Fibroblast of mammary gland (primary cell): ENCODE measurements around the gene VSIR.

ENCODE experiments used
- DNase-seq: peaks from one replicate; pipeline ENCODE4 v3.0.0-alpha.2; 2010; ENCODE audit warnings: low read depth
- H3K4me3 ChIP-seq: 2 replicates; pipeline ENCODE4 v1.5.1; 2011; ENCODE audit warnings: low read depth, mild to moderate bottlenecking, low read length, moderate library complexity; ENCODE audit not compliant: control insufficient read depth
- TF ChIP-seq, protein P1 (sequence below): conservative IDR thresholded peaks from 2 replicates; pipeline ENCODE4 v1.5.1; 2011; ENCODE audit warnings: low read depth, low read length, inconsistent platforms; ENCODE audit not compliant: control insufficient read depth, insufficient read depth

VSIR gene

DNA sequence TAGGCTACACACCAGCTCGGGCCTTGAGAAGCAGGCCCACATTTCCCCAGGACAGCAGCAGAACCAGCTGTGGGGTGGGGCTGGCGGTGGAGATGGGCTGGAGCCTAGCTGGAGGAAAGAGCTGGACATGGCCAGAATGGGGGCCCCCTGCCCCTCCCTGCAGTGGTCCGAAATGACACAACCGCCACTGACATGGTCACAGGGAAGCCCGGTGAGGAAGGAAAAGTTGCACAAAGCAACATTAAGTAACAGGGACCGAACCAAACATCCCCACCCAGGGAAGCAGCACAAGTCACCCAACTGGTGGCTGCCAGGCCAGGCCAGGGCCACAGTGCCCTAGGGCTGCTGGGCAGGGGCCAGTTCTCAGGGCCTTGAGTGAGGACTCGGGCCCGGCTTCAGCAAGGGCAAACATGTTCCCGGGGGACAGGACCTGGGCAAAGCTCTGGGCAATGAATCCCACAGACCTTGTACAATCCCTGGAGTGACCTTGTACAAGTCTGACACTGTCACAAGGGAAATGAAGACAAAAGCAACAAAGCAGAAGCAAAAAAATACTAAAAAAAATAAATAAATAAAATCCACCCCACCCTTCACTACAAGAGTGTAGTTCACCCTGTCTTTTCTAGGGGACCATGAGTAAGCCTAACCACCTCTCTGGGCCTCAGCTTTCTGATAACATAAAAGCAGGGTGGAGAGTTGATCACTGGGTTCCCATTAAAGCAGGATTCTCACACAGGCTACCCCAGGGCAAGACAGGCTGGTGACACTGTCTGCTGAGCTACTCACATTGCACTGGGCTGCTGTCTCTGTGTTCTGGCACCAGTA lies 44.7 kb upstream of the VSIR start:
- TF ChIP-seq, protein P1, sequence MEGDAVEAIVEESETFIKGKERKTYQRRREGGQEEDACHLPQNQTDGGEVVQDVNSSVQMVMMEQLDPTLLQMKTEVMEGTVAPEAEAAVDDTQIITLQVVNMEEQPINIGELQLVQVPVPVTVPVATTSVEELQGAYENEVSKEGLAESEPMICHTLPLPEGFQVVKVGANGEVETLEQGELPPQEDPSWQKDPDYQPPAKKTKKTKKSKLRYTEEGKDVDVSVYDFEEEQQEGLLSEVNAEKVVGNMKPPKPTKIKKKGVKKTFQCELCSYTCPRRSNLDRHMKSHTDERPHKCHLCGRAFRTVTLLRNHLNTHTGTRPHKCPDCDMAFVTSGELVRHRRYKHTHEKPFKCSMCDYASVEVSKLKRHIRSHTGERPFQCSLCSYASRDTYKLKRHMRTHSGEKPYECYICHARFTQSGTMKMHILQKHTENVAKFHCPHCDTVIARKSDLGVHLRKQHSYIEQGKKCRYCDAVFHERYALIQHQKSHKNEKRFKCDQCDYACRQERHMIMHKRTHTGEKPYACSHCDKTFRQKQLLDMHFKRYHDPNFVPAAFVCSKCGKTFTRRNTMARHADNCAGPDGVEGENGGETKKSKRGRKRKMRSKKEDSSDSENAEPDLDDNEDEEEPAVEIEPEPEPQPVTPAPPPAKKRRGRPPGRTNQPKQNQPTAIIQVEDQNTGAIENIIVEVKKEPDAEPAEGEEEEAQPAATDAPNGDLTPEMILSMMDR = no peak
- no peak for DNase-seq
- no peak overlapping the region for H3K4me3 ChIP-seq

DNA sequence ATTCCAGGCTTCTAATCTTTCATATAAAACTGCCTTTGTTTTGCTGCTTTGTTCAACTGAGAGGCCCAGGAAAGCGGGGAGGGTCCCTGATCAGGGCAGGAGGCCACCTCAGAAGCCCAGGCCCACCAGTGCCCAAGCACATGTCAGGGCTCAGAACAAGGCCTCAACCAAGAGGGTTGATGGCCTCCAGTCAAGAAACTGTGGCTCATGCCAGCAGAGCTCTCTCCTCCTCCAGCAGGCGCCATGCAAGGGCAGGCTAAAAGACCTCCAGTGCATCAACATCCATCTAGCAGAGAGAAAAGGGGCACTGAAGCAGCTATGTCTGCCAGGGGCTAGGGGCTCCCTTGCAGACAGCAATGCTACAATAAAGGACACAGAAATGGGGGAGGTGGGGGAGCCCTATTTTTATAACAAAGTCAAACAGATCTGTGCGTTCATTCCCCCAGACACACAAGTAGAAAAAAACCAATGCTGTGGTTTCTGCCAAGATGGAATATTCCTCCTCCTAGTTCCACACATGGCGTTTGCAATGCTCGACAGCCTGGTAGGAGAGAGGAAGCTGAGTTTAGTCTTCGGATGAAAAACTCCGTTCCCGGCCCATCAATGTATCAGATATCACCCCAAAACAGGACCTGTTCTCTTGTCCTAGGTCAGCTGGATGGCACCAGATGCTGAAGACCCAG lies 43.8 kb upstream of the VSIR start:
- DNase-seq = no peak
- TF ChIP-seq, protein P1 = no peak
- H3K4me3 ChIP-seq = no peak overlapping the region

DNA sequence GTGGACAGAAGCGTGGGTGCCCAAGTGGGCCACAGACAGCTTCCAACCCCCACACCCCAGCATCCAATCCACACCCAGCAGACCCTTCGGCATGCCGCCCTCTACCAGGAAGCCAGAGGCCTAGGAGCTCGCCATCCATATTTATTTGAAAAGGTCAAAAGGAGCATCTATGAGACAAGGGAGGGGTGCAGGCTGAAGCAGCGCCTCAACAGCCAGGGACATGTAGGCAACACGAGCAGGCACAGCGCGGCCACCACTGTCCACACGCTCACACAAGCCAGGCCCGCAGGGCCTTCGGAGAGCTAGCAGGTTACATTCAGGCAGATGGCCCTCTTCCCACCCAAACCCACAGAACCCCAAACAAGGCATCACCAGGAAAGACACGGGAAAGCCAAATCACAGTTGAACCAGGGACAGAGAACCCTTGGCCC lies 43.1 kb upstream of the VSIR start:
- no peak overlapping the region for H3K4me3 ChIP-seq
- DNase-seq = no peak
- TF ChIP-seq, protein P1 = no peak

- no peak overlapping the region for H3K4me3 ChIP-seq
- TF ChIP-seq, protein P1 = no peak
- DNase-seq = no peak
Observed at GRCh38 chr10:71815515-71816130, 42.3 kb upstream of the VSIR start.

GRCh38 chr10:71814922-71815411 lies 41.6 kb upstream of the VSIR start:
- no peak overlapping the region for H3K4me3 ChIP-seq
- no peak for DNase-seq
- TF ChIP-seq, protein P1 = no peak

- H3K4me3 ChIP-seq = no peak overlapping the region
- DNase-seq = no peak
- TF ChIP-seq, protein P1 = no peak
Observed at GRCh38 chr10:71812913-71813590, 39.7 kb upstream of the VSIR start.
